Stimulated activated memory B cell treated with anti-CD40 and anti-IgM and Interleukin-4, amounts not matched to agents 10 μg/mL and 1 μg/mL and 100 μg/mL, for 72 hours (primary cell): Measurements from ENCODE around the gene GRM1.

Experiments used
- ATAC-seq: fragments of 150-1000 bp; cut with Tn5 transposase; 2 replicates; pipeline ENCODE4 v1.10.0; 2021
- H3K27ac Mint-ChIP-seq: one replicate; pipeline ENCODE4 v1.8.0; 2022; ENCODE audit warnings: mild to moderate bottlenecking, mixed read lengths
- H3K27me3 Mint-ChIP-seq: one replicate; pipeline ENCODE4 v1.8.0; 2022; ENCODE audit warnings: mixed read lengths
- H3K36me3 Mint-ChIP-seq: one replicate; pipeline ENCODE4 v1.8.0; 2022; ENCODE audit warnings: mixed read lengths
- H3K4me1 Mint-ChIP-seq: one replicate; pipeline ENCODE4 v1.8.0; 2022; ENCODE audit warnings: mixed read lengths
- H3K4me3 Mint-ChIP-seq: one replicate; pipeline ENCODE4 v1.8.0; 2022; ENCODE audit warnings: mild to moderate bottlenecking, moderate library complexity, mixed read lengths
- H3K9me3 Mint-ChIP-seq: one replicate; pipeline ENCODE4 v1.8.0; 2022; ENCODE audit warnings: mixed read lengths

The GRM1 gene

DNA sequence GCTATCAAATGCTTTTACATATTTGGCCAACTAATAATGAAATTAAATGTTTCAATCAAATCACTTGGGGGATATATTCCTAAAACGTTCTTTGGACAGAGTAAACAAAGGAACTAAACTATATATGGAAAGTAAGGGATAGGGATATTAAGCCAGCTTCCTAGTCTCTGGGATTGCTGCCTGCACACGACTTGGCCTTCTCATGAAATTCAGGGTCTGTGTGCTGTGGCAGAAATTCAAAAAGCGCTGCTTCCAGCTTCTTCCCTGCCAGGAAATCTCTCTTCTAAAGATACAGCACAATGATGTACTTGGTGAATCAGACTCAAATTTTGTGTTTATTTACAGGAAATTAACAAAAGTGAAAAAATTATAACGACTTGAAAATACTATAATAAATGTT lies 308.5 kb downstream of the GRM1 start:
- no peak for ATAC-seq
- Mint-ChIP-seq H3K36me3 (no peaks in the 10 kb centered on the region), H3K4me1 (no peaks in the 10 kb centered on the region), H3K4me3 (no peak overlapping the region), H3K9me3 (peaks cover 9% of the 10 kb centered on the region), H3K27ac (no peak overlapping the region), H3K27me3 (no peaks in the 10 kb centered on the region)

DNA sequence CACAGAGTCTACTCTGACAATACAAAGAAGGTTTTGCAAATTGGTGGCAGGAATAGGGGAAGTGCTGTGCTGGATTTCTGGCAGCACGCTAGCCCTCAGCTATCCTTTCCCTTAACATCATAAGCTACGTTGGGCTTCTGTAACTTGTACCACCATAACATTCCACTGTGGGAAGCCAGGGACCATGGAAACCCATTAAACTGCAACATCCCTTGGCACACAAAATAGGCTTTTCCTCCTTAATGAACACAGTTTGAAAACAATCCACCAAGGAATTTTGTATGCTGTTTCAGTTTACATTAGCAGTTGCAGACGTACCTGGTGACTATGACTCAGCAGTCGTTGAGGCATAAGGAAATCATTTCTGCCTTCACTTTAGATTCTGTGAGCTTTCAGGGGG lies 310.9 kb downstream of the GRM1 start:
- H3K9me3 Mint-ChIP-seq, result peaks cover 9% of the 10 kb centered on the region
- no peaks in the 10 kb centered on the region for H3K36me3 Mint-ChIP-seq
- H3K27ac Mint-ChIP-seq, result no peak overlapping the region
- no peaks in the 10 kb centered on the region for H3K4me1 Mint-ChIP-seq
- no peaks in the 10 kb centered on the region for H3K27me3 Mint-ChIP-seq
- no peak for ATAC-seq
- no peak overlapping the region for H3K4me3 Mint-ChIP-seq

DNA sequence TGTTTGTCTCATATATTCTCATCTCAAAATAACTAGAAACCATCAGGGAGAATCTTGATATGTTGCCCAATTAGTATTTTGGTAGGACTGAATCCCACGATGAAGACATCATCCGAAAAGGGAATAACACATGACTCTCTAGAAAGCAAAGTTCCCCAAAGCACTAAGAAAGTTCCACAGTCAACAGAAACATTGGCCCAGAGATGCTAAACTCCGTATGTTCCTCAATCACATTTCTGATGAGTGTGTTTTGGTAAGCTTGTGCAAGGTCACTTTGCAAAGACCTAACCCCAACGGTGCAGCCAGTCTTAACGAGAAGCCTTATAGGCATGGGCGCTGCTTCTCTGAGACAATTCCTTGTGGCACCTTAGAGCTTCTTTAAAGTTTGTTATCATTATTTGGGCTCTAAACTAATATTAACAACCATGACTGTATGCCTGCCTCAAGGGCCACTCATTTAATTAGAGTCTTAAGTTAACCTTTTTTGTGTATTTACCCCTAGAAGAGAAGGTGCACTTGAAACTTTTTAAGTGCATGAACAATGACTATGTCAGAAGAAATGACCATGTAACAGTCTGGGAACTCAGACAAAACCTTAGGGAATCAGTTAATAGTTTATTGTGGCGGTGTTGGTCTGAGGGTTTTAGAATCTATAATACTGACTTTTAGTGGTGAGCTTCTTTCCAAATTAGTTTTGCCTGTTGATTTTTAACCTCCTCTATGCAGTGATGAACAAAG lies 312.8 kb downstream of the GRM1 start:
- ATAC-seq, result no peak
- Mint-ChIP-seq H3K27me3 (no peaks in the 10 kb centered on the region), H3K4me1 (no peaks in the 10 kb centered on the region), H3K27ac (no peak overlapping the region), H3K9me3 (peaks cover 3% of the 10 kb centered on the region), H3K36me3 (no peaks in the 10 kb centered on the region), H3K4me3 (no peak overlapping the region)

DNA sequence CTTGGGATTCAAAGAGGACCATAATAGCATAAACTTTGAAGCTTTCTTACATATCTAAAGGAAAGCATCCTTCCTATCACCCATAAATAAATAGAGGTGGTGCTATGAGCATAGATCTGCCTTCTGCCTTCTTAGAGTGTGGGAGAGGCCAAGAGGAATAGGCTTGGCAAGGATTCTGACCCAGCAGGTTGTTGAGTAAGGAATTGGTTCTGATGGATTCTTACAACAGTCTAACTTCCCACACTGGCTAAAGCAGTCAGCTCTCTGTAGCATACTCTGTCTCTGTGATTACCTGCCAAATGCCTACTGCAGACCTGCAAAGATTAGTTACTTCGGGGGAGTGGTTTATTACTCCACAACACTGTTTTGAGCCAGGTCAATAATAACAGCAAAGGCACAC lies 316.7 kb downstream of the GRM1 start:
- H3K4me1 Mint-ChIP-seq, result no peaks in the 10 kb centered on the region

DNA sequence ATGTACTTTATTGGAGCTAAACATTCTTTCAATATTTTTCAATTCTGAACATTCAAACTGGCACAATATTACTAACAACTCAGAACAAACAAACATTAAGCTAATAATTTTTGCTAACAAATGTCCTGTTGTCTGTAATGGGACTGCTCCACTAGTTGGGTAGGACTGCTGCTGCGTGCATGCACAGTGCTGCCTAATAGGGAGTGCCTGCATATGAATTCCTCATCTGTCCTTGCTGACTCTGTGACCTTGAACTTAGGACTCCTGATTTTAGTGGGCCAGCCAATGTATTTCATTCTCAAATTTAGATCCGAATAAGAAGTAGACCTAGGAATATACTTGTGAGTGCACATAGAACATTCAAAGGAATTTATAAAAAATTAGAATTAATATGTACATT lies 318.2 kb downstream of the GRM1 start:
- H3K36me3 Mint-ChIP-seq, result no peaks in the 10 kb centered on the region
- H3K4me1 Mint-ChIP-seq, result no peaks in the 10 kb centered on the region
- H3K4me3 Mint-ChIP-seq, result no peak overlapping the region
- no peak overlapping the region for H3K27ac Mint-ChIP-seq
- ATAC-seq, result no peak
- H3K9me3 Mint-ChIP-seq, result peaks cover 3% of the 10 kb centered on the region
- H3K27me3 Mint-ChIP-seq, result no peaks in the 10 kb centered on the region

More for the DNA sequence above, 316.7 kb downstream of the GRM1 start:
- Mint-ChIP-seq H3K27ac (no peak overlapping the region), H3K9me3 (peaks cover 3% of the 10 kb centered on the region), H3K4me3 (no peak overlapping the region), H3K36me3 (no peaks in the 10 kb centered on the region), H3K27me3 (no peaks in the 10 kb centered on the region)
- ATAC-seq, result no peak

DNA sequence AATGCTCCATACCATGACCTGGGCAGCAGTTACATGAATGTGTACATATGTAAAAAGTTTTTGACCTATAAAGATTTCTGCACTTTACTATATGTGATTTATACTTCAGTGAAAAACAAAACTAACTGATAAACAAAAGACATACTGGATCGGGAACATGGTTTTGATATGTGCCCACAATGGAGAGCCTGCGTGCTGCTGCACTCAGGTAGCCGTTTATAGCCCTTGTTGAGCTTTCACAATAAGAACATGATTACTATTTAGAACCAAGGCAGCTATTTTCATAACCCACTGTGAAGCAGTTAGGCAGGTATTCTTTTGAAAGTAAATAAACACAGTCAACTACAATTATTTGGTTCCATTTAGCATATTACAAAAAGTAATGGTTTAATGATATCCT lies 318.8 kb downstream of the GRM1 start:
- Mint-ChIP-seq H3K27me3 (no peaks in the 10 kb centered on the region), H3K4me1 (no peaks in the 10 kb centered on the region), H3K36me3 (no peaks in the 10 kb centered on the region), H3K4me3 (no peak overlapping the region), H3K27ac (no peak overlapping the region), H3K9me3 (peaks cover 3% of the 10 kb centered on the region)
- no peak for ATAC-seq

DNA sequence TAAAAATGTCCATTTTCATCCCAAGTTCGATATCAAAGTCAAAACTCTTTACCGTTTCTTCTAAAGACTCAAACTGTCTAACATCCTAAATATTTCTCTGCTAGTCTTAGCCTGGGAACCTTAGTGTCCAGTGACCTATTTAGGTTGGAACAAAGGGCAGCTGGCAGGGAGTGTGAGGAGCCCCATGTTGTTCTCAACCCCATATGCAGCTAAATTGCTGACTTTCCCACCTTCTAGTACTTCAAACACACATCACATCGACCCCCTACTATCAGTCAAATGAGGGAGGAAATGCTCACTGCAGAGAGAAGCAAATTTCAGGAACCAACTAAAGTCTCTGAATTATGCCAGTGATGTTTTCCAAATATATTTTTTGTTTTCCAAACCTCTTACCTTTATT lies 322.2 kb downstream of the GRM1 start:
- H3K27ac Mint-ChIP-seq, result no peak overlapping the region
- H3K4me1 Mint-ChIP-seq, result no peaks in the 10 kb centered on the region
- H3K27me3 Mint-ChIP-seq, result no peaks in the 10 kb centered on the region
- H3K4me3 Mint-ChIP-seq, result no peak overlapping the region
- peaks cover 3% of the 10 kb centered on the region for H3K9me3 Mint-ChIP-seq
- no peak for ATAC-seq
- no peaks in the 10 kb centered on the region for H3K36me3 Mint-ChIP-seq

DNA sequence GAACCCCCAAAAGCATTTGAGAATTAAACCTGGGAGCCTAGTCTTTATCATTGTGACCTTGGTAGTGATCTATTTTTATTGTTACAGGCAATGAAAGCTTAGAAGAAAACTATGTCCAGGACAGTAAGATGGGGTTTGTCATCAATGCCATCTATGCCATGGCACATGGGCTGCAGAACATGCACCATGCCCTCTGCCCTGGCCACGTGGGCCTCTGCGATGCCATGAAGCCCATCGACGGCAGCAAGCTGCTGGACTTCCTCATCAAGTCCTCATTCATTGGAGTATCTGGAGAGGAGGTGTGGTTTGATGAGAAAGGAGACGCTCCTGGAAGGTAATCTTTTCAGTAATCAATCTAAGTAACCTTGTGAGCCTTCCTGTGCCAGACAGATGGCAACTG lies 323.3 kb downstream of the GRM1 start:
- no peak overlapping the region for H3K27ac Mint-ChIP-seq
- ATAC-seq, result no peak
- H3K27me3 Mint-ChIP-seq, result no peaks in the 10 kb centered on the region
- H3K4me1 Mint-ChIP-seq, result no peaks in the 10 kb centered on the region
- no peak overlapping the region for H3K4me3 Mint-ChIP-seq
- no peaks in the 10 kb centered on the region for H3K36me3 Mint-ChIP-seq
- H3K9me3 Mint-ChIP-seq, result peaks cover 3% of the 10 kb centered on the region

DNA sequence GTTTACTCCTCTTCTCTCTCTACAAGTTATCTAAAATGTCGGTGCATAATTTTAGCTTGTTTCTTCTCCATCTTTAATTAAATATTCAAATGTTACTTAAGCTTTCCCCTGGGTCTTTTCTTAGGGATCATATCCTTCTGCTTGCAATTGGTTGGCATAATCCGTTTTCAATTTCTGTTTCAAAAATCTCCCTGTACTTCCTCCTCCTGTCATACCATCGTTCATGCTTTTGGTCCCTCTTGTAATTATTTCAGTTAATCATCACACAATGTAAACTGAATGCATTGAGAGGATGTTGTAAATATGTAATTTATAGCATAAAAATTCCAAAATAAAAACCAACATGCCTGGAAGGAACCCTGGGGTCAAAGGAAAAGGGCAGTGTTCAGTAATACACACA lies 325.6 kb downstream of the GRM1 start:
- no peaks in the 10 kb centered on the region for H3K4me1 Mint-ChIP-seq
- no peak overlapping the region for H3K4me3 Mint-ChIP-seq
- H3K9me3 Mint-ChIP-seq, result peaks cover under 1% of the 10 kb centered on the region
- H3K36me3 Mint-ChIP-seq, result no peaks in the 10 kb centered on the region
- H3K27ac Mint-ChIP-seq, result no peak overlapping the region
- no peak for ATAC-seq
- H3K27me3 Mint-ChIP-seq, result no peaks in the 10 kb centered on the region

DNA sequence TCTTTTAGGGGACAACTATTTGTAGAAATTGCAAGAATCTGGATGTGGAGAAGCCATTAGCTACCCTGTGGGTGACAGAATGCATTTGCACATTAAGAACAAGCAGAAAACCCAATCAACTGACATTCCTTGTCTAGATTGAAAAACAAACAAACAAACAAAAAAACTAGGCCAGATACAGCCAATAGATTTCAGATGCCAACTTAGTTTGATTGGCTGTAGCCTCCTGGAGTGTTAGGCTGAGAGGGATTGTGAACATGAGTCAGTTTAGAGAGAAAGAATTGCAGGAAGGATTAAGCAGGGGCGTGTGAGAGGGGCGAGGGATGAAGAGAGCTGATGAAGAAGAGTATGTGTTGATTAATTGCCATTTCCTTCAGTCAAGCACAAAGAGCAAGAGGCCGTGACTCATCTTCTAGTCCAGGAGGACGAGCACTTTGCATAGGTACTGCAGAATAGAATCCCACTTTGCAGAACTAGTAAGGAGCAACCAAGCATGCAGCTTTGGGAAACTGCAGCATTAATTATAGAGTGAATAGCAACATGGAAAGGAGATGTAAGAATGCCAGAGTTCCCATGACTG lies 326.7 kb downstream of the GRM1 start:
- Mint-ChIP-seq H3K36me3 (no peaks in the 10 kb centered on the region), H3K4me3 (no peak overlapping the region), H3K27ac (no peak overlapping the region), H3K27me3 (no peaks in the 10 kb centered on the region), H3K4me1 (no peaks in the 10 kb centered on the region), H3K9me3 (no peaks in the 10 kb centered on the region)
- no peak for ATAC-seq

DNA sequence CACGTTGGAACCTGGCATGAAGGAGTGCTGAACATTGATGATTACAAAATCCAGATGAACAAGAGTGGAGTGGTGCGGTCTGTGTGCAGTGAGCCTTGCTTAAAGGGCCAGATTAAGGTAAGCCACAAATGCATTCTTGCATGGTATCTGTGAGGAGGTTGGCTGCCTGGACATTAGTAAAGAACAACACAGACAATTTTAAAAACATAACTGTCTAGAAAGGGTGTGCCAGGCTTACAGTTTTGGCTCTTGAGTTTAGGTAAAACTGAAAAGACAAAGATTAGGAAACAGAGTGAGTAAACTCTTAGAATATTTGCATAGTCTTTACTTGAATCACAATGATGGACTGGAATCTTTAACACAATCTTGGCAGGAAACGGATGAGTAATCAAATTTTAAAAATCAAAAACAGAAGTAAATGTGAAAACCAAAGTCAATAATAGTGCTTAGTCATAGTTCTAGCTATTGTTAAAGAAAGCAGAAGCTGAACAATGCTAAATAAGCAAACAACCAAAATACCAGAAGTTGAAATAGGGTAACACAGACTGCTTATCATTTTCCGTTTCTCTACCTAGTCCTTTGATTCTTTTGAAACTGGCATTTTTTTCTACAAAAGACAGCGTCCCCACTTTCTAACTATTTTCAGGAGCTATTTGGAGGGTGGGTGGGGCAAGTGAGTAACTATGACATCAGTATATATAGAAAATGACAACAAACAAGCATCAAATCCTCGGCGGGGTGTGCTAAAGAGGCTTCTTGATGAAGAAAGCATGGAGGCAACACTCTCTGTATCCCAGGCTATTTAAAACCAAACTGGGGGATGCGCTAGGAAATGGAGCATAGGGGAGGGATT lies 328.9 kb downstream of the GRM1 start:
- Mint-ChIP-seq H3K27ac (no peak overlapping the region), H3K4me3 (no peak overlapping the region), H3K27me3 (no peaks in the 10 kb centered on the region), H3K36me3 (no peaks in the 10 kb centered on the region), H3K9me3 (no peaks in the 10 kb centered on the region), H3K4me1 (no peaks in the 10 kb centered on the region)
- no peak for ATAC-seq

DNA sequence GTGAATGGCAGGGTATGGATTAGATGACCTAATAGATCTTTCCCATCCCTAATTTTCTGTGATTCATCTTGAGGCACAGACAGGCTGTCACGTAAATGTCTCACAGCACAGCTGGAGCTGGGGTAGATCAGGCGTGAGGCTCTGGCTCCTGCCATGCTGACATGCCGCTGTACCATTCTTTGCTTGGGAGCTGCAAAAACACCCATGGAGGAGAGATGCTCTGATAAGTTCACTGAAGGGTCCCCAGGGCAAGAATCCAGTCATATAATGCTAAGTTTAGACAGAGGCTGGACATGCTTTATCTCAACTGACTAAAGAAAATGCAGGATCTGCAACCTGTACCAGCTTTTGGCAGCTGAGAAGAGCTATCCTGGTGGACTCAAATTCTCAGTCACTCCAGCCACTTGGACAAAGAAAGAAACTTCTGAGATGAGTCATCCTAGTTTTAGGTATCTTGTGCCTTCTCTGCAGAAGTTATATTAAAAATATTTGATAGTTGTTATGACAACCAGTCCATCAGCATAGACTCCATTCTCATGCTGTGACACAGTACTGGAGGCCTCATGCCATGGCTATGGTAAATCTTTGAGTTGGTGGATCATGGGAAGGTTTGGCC lies 329.7 kb downstream of the GRM1 start:
- Mint-ChIP-seq H3K27me3 (no peaks in the 10 kb centered on the region), H3K4me1 (no peaks in the 10 kb centered on the region), H3K4me3 (no peak overlapping the region), H3K27ac (no peak overlapping the region), H3K36me3 (no peaks in the 10 kb centered on the region), H3K9me3 (no peaks in the 10 kb centered on the region)
- no peak for ATAC-seq

DNA sequence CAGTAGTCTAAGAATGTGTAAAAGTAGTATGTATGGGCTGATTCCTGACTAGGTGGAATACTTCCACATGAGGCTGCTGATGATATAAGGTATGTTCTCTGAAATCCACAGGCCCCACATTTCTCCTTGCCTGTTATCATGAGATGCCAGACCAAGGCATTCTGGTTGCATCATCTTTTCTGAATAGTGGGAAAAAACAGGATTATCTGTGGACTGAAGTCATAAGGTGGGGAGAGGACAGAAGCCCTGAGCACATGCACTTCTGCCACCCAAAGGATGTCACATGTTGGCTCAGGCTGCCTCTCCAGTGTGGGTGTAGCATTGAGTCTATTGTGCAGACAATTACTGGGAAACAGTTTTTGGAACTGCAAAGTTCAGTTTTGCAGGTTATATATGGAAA lies 330.3 kb downstream of the GRM1 start:
- no peaks in the 10 kb centered on the region for H3K36me3 Mint-ChIP-seq
- H3K27me3 Mint-ChIP-seq, result no peaks in the 10 kb centered on the region
- no peaks in the 10 kb centered on the region for H3K4me1 Mint-ChIP-seq
- ATAC-seq, result no peak
- no peak overlapping the region for H3K4me3 Mint-ChIP-seq
- H3K27ac Mint-ChIP-seq, result no peak overlapping the region
- H3K9me3 Mint-ChIP-seq, result peaks cover 2% of the 10 kb centered on the region

DNA sequence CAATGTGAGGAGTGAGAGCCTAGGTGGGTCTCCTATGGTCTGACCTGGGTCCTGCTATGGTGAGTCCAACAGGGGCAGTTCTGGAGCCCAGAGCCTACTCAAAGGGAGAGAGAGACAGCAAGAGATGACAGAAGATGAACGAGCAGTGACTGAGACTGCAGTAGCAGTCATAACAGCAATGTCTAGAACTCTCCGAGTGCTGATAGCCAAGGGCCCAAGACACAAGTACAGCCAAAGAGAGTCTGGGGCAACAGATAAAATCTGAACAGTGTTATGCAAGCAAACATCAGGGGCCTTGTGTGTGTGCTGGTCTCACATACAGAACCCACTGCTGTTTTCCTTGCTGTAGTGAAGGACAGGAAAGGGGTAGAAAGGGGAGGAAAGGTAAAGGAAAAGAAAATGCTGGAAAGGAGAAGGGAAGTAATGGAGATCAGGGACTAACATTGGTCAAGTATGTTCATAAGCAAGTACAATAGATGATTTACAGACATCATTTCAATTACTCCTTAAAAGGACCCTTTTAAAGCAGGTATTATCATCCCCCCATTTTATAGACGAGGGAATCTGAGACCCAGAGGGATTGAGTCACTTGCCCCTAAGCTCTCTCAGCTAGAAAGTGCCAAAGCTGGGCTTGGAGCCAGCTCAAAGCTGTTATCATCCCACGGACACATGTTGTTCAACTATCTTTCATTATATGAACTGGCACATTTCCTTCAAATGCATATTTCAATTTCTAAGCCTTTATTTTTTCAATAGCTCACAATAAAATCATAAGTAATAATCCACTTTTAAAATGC lies 332.5 kb downstream of the GRM1 start:
- H3K27ac Mint-ChIP-seq, result no peak overlapping the region
- ATAC-seq, result no peak
- H3K4me1 Mint-ChIP-seq, result no peaks in the 10 kb centered on the region
- H3K36me3 Mint-ChIP-seq, result no peaks in the 10 kb centered on the region
- H3K9me3 Mint-ChIP-seq, result peaks cover 3% of the 10 kb centered on the region
- no peak overlapping the region for H3K4me3 Mint-ChIP-seq
- H3K27me3 Mint-ChIP-seq, result no peaks in the 10 kb centered on the region
